ENCODE measurements around the gene DDB1.

GRCh38 chr11:61259363-61259762 is 73.5 kb downstream of the DDB1 start:
- TF ChIP-seq POLR2A (IDR thresholded peaks at IDR 0.05): no peak
- no peak for TF ChIP-seq CTCF (IDR thresholded peaks at IDR 0.05)
